ENCODE measurements around the gene FEZF2.

Gene FEZF2

DNA sequence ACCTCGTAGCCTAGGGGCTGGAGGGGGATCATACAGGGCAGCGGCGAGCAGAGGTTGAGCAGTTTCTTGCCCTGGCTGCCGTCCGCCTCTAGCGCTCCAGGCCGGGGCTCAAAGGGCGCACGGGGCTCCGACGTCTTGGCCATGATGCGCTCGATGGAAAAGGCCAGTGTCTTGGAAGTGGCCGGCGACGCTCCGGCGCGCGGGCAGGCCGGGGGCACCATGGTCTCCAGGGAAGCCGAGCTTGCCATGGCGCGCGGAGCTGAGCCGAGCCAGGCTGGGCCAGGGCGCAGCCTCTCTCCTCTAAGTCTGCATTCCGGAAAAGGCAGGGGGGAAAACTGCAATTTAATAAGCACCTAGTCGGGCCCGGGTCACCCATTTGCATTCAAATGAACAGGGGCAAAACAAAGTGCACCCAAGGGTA lies 719 bp downstream of the FEZF2 start:
- no peak for DNase-seq (ENCODE audit: low read depth)

DNA sequence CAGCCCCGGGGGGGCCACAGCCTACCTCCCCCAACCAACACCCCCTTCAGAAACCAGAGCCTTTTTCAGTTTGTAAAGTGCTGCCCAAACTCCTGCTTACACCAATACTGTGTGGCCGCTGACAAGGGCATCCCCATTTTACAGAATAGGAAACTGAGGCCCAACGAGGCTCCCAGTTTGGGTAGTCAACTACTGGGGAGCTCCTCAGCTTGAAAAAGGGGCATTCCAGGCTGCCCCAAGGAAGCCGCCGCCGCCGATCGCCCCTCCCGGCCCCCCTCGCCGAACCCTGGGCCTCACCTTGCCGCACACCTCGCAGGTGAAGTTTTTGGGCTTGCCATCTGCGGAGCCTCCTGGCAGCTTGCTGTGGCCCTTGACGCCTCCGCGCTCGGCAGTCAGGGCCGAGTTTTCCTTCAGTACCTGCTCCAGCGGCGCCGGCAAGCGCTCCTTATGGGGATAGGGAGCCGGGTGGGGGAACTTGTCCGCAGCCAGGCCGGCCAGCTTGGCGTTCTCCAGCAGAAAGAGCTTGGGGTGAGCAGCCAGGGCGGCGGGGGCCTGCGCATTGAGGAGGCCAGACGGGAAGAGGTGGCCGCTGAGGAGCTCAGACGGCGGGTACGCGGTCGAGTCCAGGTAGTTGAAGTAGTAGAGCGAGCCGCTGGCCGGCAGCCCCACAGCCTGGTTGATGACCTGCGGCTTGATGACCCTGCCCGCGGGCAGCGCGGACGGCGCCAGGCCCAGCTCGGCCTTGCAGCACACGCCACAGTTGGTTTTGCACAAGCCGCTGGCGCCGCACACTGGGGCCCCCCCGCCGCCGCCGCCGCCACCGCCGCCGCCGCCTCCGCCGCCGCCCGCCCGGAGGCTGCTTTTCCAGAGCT lies 1.4 kb downstream of the FEZF2 start:
- DNase-seq (ENCODE audit: low read depth), result no peak

DNA sequence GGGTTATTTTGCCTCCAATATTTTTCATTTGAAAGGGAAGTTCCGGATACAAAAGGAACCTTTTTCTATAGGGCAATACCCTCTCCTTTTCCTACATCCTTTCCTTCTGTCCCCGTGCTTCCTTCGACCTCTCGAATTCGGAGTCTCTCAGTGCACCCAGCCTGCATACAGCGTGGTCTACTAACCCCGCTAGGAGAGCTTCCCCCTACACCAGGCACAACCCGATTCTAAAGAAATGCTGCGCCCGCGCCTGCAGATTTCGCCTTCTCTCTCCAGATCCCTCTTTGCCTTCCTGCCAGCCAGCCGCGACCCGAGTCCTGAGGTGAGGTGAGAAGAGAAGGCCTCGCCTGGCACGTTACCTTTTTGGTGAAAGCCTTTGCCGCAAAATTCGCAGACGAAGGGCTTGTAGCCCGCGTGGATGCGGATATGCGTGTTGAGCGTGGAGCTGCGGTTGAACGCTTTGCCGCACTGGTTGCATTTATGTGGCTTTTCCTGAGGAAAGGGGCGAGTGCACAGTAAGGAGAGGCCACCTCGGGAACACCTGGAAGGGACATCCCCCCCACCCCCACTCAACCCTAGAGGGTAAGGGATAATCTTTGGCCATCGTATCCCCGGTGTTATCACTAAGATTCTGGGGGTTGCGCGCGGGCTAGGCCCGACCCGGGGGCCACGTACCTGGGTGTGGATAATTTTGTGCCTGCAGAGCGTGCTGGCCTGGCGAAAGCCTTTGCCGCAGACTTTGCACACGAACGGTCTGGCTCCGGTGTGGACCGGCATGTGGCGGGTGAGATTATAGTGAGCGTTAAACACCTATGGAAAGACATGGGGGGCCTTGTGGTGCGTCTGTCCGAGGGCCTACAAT lies 2.3 kb downstream of the FEZF2 start:
- no peak for DNase-seq (ENCODE audit: low read depth)

DNA sequence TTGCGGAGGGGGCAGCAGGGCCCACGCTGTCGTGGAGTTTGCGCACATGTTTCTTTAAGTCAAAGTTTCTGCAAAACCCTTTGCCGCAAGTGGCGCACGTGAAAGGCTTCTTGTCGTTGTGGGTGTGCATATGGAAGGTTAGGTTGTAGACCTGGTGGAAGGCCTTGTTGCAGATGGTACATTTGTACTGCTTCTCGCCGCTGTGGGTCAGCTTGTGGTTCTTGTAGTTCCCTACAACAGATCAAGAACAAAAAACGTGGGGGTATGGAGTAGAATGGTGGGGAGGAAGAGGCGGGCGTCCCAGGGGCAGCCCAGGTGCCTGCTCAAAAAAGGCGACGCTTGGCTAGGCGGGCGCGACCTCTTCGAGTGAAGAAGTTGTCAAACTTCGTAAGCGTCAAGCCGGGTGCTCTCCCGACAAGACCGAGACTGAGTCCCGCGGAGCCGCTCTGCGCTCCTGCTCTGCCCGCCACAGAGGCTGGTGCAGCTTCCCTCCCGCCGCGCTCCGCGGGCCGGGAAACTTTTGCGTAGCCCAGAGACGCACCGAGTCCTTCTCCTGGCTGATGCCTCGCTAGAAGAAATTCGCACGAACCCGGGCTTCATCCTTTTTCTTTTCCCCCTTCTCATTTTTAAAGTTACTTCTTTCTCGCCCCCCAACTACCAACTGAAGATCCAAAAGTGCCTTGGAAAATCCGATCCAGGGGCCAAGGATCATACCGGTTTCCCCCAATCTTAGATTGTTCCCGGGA lies 3.1 kb downstream of the FEZF2 start:
- no peak for DNase-seq (ENCODE audit: low read depth)

DNA sequence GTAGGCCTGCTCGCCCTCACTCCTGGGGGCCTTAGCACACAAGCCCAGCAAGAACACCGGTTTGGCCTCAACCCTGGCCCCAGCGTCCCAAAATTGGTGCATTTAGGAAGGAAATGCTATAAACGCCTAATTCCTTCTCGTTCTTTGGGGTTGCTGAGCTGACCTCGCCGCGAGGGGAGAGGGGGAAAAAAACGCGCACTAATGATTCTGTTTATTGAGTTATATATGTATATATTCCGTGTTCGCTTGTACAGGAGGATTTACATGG lies 3.9 kb downstream of the FEZF2 start:
- DNase-seq (ENCODE audit: low read depth), result no peak

DNA sequence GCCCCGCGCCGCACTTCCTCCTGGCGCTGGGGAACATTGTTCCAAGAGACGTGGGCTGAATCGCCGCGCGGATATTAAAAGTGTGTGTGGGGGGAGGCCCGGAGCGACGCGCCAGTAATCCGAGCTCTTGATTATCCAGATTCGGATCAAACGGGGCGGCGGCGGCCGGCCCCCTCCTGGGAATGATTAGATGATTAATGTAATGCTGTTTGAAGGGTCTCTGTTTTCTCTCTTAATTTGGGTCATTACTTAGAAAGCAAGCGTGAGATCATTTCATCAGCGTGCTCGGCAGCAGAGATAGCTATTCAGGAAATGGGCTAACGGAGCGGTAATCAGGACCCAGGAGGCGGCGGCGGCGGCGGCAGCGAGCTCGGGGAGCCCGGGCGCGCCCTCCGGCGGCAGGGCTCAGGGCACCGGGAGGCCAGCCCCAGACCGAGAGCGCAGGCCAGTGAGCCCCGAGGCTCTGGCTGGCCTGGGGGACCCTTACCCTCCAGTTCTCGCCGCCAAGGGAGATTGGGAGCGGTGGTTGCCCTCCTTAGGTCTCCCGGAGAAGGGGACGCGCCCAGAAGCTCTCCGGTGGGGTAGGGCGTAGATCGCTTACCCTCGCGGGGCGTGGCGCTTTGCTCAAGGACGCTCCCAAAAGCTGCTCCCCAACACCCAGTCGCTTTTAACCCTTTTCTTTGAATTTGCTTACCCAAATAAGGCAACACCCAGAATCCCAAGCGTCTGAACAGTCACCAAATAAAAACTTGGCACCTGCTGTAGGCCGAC lies 4.5 kb downstream of the FEZF2 start:
- no peak for DNase-seq (ENCODE audit: low read depth)

DNA sequence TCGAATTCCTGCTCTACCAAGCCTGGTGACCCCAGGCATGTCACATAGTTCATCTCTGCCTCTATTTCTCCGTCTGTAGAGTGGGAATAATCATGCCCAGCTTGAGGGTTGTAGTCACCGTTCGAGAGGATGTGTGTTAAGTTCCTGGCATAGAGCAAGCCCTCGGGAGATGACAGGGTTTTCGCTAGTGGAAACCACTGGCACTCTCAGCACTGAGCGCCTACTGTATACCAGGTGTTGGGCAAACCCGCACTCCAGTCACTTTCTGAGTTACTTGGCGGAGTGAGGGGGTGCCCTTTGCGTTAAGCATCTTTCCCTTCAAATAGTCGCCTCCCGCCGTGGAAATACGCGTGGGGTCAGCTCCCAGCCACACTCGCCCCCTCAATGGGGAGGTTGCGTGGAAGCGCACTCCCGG lies 5.1 kb downstream of the FEZF2 start:
- DNase-seq (ENCODE audit: low read depth), result no peak

DNA sequence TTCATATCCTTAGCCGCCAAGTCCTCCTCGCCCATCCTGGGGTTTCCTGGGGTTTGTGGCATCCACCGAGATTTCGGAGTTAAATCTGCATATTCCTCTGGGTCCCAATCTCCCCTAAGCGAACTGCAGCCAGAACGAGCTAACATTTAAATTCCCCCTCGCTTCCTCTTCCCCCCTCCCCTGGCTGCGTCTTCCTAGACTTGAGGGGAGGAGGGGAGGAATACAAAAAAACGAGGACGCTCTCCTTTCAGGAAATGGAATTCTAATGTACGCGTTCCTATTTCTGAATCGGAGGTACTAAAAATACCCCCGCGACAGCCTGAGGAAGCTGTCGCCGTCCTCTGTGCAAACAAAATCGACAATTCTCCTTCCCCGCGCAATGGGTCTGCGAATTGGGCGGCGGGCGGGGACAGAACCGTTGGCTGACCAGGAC lies 5.6 kb downstream of the FEZF2 start:
- DNase-seq (ENCODE audit: low read depth), result no peak

DNA sequence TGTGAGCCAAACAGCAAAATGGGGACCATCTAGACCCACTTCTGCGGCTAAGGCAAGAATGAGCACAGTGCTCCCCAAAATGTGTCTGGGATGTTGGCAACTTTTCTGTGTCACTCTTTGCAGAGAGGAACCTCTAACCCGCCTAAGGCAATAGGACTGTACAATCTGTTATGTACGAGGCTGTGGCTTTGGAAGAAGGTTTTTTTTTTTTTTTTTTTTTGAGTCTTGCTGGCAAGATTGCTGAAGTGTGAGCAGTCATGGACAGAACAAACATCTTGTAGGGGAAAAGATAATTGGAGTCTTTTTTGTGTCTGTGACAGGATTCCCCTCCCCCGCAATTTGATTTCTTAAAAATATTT lies 7.2 kb downstream of the FEZF2 start:
- no peak for DNase-seq (ENCODE audit: low read depth)

DNA sequence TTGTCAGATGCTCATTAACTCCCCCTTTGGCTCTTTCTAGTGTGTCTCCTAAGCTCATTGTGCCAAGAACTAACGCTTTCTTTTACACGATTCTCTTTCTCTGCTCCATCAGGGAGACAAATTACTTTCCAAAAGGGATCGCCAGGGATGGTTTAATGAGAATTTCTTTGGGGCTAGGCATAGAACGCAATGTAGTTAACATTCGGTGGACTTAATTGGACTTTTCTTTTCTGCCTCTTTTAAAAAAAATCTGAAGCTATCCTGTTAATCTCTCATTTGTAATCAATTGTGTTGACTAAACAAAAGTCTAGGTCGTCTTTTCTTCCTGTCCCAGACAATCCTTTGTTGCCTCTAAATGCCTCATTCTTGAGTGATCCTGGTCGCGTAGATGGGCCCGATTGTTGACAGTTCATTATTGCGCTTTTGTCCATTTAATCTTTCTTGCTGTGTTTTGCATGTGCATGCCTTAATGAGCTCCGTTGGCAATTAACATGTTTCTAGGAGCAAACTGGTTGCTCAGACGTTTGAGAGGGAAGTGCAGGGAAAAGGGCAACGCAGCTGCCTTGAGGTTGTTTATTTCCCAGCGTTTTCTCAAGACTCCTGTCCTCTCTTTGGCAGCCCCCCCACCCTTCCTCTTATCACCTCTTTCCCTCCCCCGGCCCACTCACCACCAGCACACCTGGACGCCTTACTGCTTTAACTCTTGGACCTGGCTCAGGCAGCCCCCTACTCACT lies 7.8 kb downstream of the FEZF2 start:
- no peak for DNase-seq (ENCODE audit: low read depth)

DNA sequence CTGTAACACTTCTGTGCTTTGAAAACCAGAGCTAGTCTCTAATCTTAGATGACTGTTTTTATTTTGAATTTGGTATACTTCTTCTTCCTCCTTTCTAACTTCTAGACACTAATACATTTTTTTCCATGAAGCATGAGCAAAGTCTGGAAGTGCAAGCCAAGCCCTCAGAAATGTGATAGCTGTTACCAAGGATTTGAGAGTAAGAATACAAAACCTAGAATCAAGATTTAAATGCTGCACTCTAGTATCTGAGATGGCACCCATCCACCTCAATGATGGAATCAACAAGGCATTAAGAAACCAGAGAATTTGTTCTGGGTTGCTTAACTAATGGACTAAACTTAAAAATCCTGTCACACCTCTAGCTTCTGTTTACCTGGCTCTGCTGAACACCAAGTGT lies 9.2 kb downstream of the FEZF2 start:
- no peak for DNase-seq (ENCODE audit: low read depth)

DNA sequence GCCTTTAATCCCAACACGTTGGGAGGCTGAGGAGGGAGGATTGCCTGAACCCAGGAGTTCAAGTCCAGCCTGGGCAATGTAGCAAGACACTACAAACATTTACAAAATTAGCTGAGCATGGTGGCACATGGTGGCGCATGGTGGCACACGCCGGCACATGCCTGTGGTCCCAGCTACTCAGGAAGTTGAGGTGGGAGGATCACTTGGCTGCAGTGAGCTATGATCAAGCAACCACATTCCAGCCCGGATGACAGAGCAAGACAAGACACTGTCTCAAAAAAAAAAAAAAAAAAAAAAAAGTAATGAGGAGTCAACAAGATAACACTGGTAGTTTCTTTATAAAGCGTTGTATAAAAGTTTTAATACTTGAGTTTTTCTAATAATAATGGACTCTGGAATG lies 10.1 kb downstream of the FEZF2 start:
- no peak for DNase-seq (ENCODE audit: low read depth)

DNA sequence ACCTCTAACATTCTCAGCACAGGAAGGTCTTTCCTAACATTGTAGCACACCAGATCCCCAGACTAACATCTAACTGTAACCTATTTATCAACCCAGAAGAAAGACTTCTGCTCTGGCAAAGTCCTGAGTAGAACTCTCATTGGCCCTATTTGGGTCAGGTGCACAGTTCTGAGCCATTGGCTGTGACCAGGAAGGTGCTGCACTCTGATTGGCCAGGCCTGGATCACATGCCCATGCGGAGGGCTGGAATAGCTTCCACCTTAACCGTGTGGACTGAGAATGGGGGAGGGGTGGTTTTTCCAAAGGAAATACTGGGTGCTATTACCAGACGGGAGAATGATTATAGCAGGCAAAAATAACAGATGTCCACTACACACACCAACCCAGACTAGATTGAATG lies 11.5 kb downstream of the FEZF2 start:
- no peak for DNase-seq (ENCODE audit: low read depth)

DNA sequence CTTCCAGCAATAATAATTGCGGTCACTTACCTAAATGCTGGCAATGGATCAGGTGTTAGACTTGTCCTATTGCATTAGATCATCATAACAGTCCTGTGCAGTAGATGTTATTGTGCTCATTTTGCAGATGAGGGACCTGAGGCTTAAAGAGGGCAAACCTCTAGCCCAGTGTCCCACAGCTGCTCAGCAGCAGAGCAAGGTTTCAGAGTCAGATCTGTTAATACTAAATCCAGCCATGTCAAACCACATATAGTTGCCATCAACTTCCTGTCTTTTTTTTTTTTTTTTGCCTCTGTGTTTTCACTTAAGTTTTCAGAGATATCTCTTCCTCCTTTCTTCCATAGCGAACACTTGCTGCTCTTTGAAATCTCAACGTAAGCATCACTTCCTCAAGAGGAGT lies 12.1 kb downstream of the FEZF2 start:
- DNase-seq (ENCODE audit: low read depth), result no peak

DNA sequence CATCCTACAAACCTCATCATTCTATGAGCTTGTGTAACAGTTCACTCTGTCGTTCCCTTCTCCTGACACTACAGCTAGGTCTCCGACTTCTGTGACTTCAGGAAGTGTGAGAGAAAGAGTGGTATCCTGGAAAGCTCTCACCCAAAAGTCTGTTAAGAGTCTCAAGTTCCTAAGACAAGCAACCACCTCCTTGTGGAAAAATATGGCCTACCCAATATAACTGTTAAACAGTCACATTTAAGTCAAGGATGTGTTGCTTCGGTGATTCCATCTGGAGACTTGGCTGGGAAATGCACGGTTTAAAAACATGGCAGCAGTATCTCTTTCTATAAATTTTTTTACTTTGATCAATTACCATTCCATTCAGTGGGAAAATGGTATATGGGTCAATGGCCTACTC lies 13.8 kb downstream of the FEZF2 start:
- DNase-seq (ENCODE audit: low read depth), result no peak

DNA sequence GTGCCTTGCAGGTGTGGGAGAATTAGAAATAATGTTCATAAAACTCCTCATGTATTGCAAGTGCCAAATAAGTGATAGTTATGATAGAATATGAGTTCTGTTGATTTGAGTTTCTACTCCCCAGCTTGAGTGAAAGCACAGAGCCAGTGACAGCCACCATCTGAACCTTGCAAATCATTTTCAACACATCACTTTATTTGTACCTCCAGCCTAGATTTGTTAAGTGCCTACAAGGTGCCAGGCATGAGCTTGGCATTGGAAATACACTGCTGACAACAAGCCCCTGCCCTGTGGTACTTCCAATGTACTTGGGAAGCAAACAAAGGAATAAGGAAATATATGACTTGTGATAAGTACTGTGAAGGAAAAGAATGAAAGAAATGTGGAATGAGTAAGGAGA lies 17.0 kb downstream of the FEZF2 start:
- no peak for DNase-seq (ENCODE audit: low read depth)

DNA sequence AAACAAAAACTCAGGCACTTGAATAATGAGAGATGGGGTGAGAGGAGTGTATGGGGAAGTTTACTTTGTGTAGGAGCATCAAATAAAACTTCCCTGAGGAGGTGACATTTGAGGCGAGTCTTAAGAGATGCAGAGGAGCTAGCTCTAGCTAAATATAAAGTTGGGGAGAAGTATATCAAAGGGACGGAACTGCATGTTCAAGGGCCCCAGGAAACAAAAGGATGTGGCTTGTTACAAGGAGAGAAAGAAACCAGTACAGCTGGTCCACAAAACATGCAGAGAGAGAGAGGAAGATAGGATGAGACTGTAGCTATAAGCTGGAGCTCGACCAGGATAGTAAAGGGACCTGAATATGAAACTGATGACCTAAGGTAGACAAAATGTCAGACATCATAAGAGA lies 17.6 kb downstream of the FEZF2 start:
- no peak for DNase-seq (ENCODE audit: low read depth)

DNA sequence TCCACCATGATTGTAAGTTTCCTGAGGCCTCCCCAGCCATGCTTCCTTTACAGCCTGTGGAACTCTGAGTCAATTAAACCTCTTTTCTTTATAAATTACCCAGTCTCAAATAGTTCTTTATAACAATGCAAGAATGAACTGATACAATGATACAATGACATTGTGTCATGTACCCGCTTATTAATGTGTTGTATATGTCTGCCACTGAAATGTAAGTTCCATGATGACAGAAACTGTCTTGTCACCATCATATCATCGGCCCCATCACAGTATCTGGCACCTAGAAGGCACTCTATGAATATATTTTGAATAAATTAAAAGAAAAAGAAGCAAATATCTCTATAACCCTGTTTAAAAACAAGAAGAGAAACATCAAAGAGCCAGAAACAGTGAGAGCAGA lies 29.6 kb downstream of the FEZF2 start:
- no peak for DNase-seq (ENCODE audit: low read depth)

DNA sequence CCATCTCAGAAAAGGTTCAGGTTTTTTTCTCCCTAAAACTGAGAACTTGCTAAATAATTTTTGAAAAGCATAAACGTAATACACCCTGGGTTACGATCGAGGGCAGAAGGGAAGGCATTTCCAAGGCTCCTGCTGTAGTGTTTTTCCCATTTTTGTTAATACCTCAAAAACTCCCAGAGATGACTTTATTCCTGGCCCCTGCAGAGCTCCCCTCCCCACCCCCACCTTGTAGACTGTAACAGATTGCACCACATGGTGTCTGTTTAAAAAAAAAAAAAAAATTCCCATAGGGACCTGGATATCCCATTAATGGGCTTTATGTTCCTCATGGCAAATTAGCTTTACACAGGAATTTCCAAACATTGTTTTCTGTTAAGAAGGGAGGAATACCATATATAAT lies 38.2 kb downstream of the FEZF2 start:
- DNase-seq (ENCODE audit: low read depth), result no peak

DNA sequence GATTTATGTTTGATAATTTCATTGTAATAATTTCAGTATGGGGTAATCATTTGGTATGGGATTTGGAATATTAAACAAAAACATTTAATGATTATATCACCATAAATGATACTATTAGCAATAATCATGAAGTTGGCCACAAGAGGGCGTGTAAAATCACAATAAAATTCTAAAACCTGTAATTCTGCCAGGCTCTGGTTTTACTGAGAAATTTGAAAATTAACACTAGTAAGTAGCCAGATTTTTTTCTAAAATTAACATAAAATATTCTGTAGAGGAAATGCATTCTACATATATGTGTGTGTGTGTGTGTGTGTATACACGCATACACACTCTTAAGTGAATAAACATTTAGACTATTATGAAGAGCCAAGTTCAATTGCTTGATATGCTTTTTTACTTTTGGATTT lies 40.5 kb downstream of the FEZF2 start:
- DNase-seq (ENCODE audit: low read depth), result no peak

DNA sequence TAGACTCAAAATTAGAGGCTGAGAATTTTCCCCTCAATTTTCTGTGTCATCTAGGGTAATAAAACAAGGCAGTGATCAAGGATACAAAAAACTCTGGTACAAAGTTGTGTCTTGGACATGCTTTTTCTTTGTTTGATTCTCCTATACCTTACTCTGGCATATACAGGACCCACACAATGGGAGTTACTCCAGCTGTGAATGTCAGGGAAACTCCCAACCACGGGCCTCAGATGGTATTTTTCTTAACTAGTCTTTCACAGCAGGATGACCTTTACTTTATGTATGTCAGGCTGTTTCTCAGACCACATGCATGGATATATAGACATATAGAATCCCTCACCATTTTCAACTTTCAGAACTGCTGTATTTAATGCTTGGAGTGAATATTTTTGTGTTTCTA lies 41.3 kb downstream of the FEZF2 start:
- no peak for DNase-seq (ENCODE audit: low read depth)
